Measurements from ENCODE around the gene DNM1L.
"Not testable (repeated sequence)": the region's sequence is repeated elsewhere in the genome, so short reads cannot be mapped to it uniquely, and the experiment has no call there.

DNM1L gene

DNA sequence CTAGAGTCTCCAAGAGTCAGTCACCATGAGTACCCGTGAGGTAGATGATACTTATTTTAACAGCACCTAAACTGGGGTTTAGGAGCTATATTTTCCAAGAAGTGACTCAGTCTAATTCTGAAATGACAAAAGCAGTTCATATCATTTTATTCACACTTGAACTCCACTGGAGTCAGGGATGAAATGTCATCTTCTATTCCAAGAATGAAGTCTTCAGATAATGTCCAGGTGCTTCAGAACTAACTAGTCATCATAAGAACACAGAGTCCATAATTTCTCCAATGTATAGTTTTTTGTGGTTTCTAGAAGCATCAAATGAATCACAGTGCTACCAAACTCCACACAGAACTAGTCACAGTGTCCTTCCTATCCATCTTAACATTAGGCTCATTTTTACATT is 13.3 kb downstream of the DNM1L start:
- in situ Hi-C loops (cut with MboI; ENCODE audit: low pct_unique_long_range_greater_than_20kb, low sequenced_read_pairs) = no loop called here
- DNase-seq = no peak

DNA sequence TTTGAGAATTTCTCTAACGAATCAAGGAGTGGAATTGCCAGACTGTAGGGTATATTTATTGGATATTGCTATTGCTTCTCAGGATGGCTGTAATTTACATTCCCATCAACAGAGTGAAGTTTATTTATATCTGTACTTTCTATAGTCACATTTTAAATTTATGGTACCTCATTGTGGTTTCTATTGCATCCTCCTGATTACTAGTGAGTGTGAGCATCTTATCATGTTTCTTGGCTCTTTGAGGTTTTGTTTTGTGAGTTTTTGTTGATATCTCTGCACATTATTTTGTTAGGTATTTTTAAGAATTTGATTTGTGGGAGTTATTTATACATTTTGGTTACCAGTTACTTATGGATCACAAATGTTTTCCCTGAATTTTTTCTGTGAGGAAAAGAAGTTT is 13.9 kb downstream of the DNM1L start:
- no peak for DNase-seq
- in situ Hi-C loops (cut with MboI; ENCODE audit: low pct_unique_long_range_greater_than_20kb, low sequenced_read_pairs) = no loop called here

DNA sequence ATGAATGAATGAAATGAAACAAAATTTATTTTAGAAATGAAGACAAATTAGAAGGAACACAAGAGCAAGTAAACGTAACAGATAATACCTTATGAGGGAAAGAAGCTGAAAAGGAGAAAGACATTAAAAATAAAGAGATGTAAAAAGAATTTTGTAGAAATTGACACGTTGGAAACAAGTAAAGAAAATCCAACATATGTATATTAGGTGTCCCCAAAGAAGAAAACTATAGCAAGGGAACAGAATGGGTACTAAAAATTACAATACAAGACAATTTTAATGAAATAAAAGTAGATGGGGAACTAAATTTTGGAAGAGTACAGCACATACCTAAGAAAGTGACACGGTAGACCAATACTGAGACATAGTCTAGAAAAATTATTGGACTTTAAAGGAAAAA is 16.7 kb downstream of the DNM1L start:
- in situ Hi-C loops (cut with MboI; ENCODE audit: low pct_unique_long_range_greater_than_20kb, low sequenced_read_pairs) = no loop called here
- DNase-seq = no peak

DNA sequence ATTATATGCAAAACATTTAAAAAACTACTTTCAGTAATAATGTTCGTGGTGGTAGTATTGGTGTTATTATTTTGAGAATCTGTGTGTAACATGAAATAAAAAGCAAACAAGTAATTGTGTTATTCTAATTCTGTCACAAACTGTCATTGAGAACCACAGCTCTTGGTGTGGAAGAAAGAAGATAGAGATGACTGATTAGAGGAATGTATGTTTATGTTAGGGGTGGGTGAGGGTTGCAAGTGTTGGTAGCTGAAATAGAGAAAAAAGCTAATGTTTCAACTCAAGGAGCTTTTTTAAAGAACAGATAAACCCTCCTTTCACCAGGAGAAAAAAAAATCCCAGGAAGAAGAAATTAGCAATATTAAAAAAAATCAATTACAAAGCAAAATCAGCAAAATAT is 18.3 kb downstream of the DNM1L start:
- in situ Hi-C loops (cut with MboI; ENCODE audit: low pct_unique_long_range_greater_than_20kb, low sequenced_read_pairs) = no loop called here
- DNase-seq = no peak

DNA sequence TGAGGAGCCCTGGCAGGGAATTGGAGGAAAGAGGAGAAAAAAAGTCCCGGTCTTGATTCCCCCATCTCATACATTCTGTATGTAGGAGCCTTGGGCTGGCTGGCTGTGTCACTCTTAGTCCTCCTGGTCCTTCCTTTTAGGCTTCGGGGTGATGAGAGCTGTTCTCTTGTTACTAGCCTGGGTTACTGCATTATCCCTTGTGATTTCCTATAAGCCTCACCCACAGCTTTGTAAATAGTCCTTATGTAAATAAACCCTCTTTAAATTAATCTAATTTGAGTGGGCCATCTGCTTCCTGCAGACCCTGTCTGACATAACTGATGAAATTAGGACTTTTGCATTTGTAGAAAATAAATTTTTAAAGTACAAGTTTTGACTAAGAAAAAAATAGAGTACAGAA is 19.2 kb downstream of the DNM1L start:
- in situ Hi-C loops (cut with MboI; ENCODE audit: low pct_unique_long_range_greater_than_20kb, low sequenced_read_pairs) = no loop called here
- DNase-seq = no peak

DNA sequence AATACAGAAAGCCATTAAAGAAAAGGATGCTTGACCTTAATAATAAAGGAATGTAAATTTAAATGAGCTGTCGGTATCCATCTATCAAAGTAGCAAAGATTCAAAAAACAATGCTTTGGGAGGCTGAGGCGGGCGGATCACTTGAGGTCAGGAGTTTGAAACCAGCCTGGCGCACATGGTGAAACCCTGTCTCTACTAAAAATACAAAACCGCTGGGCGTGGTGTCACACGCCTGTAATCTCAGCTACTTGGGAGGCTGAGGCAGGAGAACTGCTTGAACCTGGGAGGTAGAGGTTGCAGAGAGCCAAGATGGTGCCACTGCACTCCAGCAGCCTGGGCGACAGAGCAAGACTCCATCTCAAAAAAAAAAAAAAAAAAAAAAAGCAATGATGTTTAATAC is 20.3 kb downstream of the DNM1L start:
- DNase-seq; in situ Hi-C loops (cut with MboI; ENCODE audit: low pct_unique_long_range_greater_than_20kb, low sequenced_read_pairs): not testable (repeated sequence)

DNA sequence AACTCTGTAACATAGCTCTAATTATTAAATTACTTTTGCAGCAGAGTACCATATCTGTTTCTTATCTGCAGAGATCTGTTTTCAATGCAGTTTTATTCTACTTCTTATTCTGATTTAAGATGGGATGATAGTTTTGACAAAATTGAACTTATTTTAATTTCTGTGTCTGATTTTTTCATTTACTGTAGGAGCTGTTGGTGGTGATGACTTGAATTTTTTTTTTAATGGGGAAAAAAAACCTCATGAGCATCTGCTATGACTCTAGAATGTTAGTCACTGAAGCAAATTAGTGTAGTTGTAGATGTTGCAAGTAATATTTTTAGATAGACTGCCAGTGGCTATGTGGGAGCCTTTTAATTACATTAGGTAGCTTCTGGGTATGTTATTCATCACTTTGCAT is 23.4 kb downstream of the DNM1L start:
- in situ Hi-C loops (cut with MboI; ENCODE audit: low pct_unique_long_range_greater_than_20kb, low sequenced_read_pairs) = no loop called here
- DNase-seq = no peak

DNA sequence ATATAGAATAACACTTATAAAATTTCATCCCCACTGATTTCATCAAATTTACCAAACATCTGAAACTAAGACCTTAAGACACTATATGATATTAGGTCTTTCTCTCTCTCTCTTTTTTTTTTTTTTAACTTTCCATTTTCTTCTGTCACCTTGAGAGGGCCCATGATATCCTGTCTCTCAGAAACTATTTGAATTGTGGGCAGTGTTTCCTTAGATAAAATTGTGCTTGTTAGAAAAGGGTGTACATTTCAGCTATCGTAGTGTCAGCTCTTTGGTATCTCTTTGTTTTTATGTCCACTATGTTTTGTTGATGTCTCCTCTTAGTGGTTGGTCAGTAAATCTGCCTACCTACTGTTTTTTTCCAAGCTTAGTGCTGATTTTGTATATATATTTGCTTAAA is 23.8 kb downstream of the DNM1L start:
- no peak for DNase-seq
- in situ Hi-C loops (cut with MboI; ENCODE audit: low pct_unique_long_range_greater_than_20kb, low sequenced_read_pairs) = no loop called here

DNA sequence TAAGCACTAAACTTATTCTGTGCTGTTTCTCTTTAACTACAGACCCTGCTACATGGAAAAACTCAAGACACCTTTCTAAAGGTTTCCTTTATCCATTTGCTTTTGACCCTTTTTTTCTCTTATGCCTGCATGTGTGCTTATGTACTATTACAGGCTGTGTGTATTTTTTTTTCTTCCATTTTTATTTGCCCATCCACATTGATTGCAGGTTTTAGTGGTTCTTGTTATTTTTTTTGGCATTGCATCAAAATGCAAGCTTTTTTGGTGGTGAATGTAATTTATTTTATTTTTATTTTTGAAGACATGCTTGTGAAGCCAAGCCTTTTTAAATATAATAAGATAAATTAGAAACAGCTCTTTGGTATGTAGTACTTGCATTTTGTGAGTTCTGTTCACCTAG is 26.7 kb downstream of the DNM1L start:
- DNase-seq = no peak
- in situ Hi-C loops (cut with MboI; ENCODE audit: low pct_unique_long_range_greater_than_20kb, low sequenced_read_pairs) = no loop called here

DNA sequence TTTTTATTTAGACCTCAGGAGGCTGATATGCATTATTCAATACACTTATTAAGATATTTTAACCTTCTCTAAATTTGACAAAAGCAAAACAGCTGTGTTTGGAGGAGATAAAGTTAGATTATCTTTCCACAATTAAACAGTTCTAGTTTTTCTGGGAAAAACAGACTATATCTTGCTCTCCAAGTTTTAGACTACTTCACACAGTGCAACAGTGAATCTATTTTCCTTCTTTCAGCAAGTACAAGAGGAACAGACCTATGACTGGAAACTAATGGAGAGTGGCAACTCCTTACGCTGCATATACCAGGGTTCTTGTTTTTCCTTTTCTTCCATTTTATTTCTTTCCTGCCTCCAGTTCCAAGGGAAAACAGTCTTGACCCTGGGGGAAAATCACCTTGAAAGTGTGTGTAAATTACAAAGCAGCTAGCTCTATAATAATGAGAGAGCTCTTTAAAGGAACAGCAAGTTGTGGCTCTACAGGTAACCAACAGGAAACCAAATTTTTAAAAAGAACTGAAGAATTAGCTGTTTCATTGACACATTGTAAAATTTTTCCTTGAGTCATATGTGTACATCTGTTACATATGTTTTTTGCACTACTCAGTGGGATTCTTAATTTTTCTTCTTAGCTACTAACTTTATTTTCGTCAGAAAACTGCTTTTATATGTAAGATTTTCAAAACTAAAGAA is 27.4 kb downstream of the DNM1L start:
- no peak for DNase-seq

DNA sequence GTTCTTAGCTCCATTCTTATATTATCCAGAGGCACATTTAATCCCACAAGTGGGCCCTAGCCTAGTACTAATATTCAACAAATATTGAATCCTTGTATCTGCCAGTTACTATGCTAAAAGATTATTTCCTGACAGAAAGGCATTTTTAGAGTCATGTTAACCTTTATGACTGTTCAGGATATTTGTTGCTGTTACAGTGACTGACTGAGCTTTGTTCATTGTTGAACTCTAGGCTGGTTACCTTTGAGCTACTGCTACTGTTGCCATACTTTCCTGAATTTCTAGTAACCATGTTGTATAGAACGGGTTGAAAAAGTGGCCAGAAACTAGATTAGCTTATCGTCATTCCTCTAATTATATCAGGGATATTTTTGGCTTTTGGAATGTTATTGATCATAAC is 29.8 kb downstream of the DNM1L start:
- DNase-seq = no peak
- in situ Hi-C loops (cut with MboI; ENCODE audit: low pct_unique_long_range_greater_than_20kb, low sequenced_read_pairs) = no loop called here

More for the DNA sequence above, 27.4 kb downstream of the DNM1L start:
- in situ Hi-C loops (cut with MboI; ENCODE audit: low pct_unique_long_range_greater_than_20kb, low sequenced_read_pairs) = no loop called here

DNA sequence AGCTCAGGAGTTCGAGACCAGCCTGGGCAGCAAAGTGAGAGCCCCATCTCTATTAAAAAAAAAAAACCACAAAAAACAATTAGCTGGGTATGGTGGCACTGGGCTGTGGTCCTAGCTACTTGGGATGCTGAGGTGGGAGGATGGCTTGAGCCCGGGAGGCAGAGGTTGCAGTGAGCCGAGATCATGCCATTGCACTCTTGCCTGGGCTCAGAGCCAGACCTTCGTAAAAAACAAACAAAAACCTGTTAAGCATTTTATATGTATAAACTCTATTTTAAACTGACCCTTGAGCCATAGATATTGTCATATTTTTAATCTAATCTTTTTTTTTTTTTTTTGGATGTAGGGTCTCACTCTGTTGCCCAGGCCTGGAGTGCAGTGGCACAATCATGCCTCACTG is 35.7 kb downstream of the DNM1L start:
- no peak for DNase-seq
- in situ Hi-C loops (cut with MboI; ENCODE audit: low pct_unique_long_range_greater_than_20kb, low sequenced_read_pairs) = no loop called here

DNA sequence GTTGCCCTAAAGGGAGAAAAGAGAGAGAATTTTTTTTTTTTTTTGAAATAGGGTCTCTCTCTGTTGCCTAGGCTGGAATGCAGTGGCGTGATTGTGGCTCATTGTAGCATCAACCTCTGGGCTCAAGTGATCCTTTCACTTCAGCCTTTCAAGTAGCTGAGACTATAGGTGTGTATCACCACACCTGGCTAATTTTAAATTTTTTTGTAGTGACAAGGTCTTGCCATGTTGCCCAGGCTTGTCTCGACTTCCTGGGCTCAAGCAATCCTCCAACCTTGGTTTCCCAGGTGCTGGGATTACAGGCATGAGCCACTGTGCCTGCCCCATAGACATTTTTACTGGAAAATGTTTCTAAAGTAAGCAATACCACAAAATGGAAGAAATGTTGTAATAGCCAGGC is 39.8 kb downstream of the DNM1L start:
- no peak for DNase-seq
- in situ Hi-C loops (cut with MboI; ENCODE audit: low pct_unique_long_range_greater_than_20kb, low sequenced_read_pairs) = no loop called here

DNA sequence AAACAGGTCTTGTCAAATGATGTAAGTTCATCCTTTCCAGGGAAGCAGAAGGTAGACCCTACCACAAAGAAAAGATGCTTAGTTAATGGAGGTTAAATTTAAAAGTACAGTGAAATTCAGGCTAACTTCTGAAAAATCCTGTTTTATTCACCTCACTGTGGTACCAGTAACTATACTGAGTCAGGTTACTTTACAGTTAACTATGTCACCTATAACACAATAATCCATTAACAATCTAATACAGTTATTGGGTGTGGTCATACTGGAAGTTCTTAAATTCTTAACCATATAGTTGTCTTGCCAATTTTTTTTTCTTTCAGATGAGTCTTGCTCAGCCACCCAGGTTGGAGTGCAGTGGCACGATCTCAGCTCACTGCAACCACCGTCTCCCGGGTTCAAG is 46.2 kb downstream of the DNM1L start:
- in situ Hi-C loops (cut with MboI; ENCODE audit: low pct_unique_long_range_greater_than_20kb, low sequenced_read_pairs); DNase-seq: not testable (repeated sequence)

DNA sequence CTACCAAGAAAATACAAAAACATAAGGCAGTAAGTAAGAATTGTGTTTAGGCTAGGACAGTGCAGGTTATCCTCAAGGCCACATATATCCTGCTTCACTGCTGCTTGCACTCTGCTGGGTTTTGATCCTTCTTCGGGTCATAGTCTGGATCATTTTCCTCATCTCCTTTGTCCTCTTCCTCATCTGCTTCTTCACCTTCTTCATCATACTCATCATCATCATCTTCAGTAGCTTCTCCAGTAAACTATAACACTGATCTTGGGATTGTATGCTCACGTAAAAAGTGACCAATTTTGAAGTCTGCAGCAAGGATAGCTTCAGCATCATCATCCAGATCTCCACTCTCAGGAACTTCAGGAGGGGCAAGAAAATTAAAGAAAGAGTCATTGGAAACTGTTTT is 47.2 kb downstream of the DNM1L start:
- DNase-seq = no peak
- in situ Hi-C loops (cut with MboI; ENCODE audit: low pct_unique_long_range_greater_than_20kb, low sequenced_read_pairs) = no loop called here

DNA sequence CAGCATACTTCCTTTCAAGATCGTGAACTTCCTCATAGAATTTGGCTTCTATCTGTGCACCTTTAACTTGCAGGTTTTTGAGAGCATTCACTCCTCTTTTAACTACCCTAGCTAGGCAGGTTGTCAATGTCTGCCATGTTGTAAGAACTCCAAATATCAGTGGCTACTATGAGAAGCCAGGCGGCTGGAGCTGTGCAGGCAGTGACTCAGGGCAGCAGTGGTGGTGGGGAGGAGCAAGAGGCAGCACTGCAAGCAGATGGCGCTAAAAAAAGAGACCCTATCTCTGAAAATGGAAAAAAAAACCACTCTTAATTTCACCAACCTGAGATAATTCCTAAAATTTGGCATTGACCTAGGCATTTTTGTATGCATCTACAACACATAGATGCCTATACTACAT is 48.1 kb downstream of the DNM1L start:
- in situ Hi-C loops (cut with MboI; ENCODE audit: low pct_unique_long_range_greater_than_20kb, low sequenced_read_pairs) = no loop called here
- no peak for DNase-seq

DNA sequence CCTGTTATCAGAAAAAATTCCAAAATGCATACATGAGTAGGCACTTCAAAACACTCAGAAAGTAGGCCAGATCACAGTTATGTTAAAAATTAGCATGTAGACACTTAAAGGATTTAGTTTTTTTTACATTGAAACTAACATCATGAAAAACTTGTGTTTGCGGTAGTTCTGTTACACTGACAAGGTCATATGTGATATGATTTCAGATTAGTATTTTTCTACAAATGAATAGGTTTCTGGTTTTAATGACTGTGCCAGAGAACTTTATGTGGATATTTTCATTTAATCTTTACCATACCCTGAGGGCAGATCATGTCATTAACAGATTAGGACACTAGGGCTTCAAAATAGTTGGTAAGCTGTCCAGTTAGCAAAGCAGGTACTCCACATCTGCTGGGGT is 55.9 kb downstream of the DNM1L start:
- no peak for DNase-seq
- in situ Hi-C loops (cut with MboI; ENCODE audit: low pct_unique_long_range_greater_than_20kb, low sequenced_read_pairs) = no loop called here

DNA sequence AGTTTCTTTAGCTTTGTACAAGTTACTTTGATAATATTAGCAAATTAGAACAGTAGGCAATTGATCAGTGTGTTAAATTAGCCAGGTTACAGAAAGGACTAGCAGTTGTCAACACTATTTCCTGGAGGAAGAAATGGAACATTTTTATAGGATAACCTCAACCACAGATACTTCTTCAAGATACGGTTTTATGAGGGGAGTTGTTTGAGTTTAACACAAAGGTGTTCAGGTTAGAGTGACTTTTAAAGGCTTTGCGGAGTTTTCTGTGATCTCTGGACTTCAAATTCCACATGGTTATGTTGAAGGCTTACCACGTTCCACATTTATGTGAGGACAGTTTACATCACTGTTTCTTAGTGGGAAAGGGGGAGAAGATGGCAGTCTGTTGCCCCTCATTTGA is 57.3 kb downstream of the DNM1L start:
- in situ Hi-C loops (cut with MboI; ENCODE audit: low pct_unique_long_range_greater_than_20kb, low sequenced_read_pairs) = no loop called here
- no peak for DNase-seq

DNA sequence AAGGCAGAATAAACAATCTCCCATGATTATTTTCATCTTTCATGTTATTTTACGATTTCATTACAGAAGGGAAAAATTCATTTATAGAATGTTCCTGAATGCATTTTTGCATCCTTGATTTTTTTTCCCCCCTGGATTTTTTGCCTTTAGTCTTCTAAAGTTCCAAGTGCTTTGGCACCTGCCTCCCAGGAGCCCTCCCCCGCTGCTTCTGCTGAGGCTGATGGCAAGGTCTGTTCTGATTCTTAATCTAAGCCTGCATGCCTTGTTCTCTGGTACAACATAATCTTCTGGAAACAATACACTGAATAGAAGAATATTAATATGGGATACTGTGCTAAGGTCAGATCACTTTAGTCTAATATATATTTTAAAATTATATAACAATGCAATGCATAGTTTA is 58.6 kb downstream of the DNM1L start:
- in situ Hi-C loops (cut with MboI; ENCODE audit: low pct_unique_long_range_greater_than_20kb, low sequenced_read_pairs) = no loop called here
- DNase-seq = no peak

DNA sequence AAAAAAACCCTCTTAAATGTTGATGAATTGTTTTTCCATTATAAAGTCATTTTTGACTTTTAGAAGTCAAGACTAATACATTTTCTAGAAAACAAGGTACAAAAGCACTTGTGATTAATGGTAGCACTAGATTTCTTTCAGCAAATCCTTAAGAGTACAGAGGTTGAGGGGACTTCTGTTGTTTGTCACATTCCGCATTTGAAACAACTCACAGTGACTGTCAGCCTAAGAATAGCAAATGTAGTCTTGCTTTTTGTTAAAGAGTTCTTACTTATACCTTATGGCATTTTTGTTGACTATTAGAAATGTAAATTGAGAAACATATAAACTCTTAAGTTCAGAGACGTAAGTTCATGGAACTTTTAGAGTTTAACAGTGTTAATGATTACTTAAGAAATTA is 60.2 kb downstream of the DNM1L start:
- no peak for DNase-seq
- in situ Hi-C loops (cut with MboI; ENCODE audit: low pct_unique_long_range_greater_than_20kb, low sequenced_read_pairs) = no loop called here

DNA sequence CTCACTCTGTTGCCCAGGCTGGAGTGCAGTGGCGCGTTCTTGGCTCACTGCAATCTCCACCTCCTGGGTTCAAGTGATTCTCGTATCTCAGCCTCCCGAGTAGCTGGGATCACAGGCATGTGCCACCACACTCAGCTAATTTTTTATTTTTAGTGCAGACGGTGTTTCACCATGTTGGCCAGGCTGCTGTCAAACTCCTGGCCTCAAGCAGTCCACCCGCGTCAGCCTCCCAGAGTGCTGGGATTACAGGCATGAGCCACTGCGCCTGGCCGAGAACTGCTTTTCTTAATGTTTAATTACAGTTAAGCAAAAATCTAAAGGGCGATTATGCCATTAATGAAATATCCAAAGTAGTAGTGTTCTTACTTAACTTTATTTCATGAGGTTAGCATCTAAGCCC is 63.0 kb downstream of the DNM1L start:
- DNase-seq = no peak
- in situ Hi-C loops (cut with MboI; ENCODE audit: low pct_unique_long_range_greater_than_20kb, low sequenced_read_pairs) = no loop called here

DNA sequence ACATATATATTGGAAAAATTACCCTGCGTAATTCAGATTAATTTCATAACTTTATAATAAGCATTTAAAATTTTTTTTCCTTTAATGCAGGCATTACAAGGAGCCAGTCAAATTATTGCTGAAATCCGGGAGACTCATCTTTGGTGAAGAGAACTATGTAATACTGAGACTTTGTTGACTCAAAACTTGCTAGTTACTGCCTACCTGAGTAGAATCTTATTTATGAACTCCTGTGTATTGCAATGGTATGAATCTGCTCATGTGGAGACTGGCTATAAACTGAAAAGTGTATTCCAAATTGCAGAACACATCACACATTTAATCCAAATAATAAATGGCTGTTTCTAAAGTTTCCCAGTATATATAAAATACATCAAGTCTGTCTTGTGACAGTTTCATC is 64.2 kb downstream of the DNM1L start:
- in situ Hi-C loops (cut with MboI; ENCODE audit: low pct_unique_long_range_greater_than_20kb, low sequenced_read_pairs) = no loop called here
- no peak for DNase-seq
